Measurements from ENCODE around the gene TRIM5.

DNA sequence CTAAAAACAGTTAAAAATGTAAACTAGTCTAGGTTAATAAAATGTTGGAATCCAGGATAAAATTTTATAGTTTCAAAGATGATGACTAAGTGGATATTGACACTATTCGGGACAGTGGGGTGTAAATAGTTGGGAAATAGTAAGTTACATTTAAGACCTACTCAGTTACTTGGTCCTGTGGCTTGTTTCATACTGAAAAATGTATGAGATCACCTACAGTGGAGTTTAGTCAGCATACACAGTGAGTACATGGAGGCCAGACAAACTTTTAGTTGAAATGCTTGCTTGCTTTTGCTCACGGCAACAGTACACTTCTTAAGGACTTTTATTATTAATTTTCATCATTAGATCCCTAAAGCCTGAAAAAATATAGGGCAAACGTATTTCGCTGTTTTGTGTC is 20.8 kb upstream of the TRIM5 start:
- TF ChIP-seq, protein P1, sequence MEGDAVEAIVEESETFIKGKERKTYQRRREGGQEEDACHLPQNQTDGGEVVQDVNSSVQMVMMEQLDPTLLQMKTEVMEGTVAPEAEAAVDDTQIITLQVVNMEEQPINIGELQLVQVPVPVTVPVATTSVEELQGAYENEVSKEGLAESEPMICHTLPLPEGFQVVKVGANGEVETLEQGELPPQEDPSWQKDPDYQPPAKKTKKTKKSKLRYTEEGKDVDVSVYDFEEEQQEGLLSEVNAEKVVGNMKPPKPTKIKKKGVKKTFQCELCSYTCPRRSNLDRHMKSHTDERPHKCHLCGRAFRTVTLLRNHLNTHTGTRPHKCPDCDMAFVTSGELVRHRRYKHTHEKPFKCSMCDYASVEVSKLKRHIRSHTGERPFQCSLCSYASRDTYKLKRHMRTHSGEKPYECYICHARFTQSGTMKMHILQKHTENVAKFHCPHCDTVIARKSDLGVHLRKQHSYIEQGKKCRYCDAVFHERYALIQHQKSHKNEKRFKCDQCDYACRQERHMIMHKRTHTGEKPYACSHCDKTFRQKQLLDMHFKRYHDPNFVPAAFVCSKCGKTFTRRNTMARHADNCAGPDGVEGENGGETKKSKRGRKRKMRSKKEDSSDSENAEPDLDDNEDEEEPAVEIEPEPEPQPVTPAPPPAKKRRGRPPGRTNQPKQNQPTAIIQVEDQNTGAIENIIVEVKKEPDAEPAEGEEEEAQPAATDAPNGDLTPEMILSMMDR (conservative IDR thresholded peaks at IDR 0.05; ENCODE audit: low read length), result no peak
- TF ChIP-seq EZH2phosphoT487 (IDR thresholded peaks at IDR 0.05; ENCODE audit: borderline replicate concordance), result no peak
